Chondrocyte (in vitro differentiated cells): ENCODE results near the gene LRRC10B. TPM values are rescaled to one million over a fixed set of nuclear protein-coding genes. Genes with fewer than 3 reads are reported as not detected.
A peak's percentile ranks its signal among the peaks of the same experiment; 100 is the strongest.

Experiments used
- DNase-seq: peaks from one replicate; pipeline ENCODE4 v3.0.0; 2021; ENCODE audit warnings: mixed read lengths, low spot score
- H3K27ac Mint-ChIP-seq: one replicate; pipeline ENCODE4 v1.8.0; 2021; ENCODE audit warnings: mild to moderate bottlenecking, moderate library complexity, mixed read lengths; ENCODE audit not compliant: unreplicated experiment
- H3K27me3 Mint-ChIP-seq: 2 replicates; pipeline ENCODE4 v1.8.0; 2021; ENCODE audit warnings: low read depth, mixed read lengths
- H3K36me3 Mint-ChIP-seq: 2 replicates; pipeline ENCODE4 v1.8.0; 2021; ENCODE audit warnings: low read depth, mixed read lengths
- H3K4me1 Mint-ChIP-seq: 2 replicates; pipeline ENCODE4 v1.8.0; 2021; ENCODE audit warnings: low read depth, mild to moderate bottlenecking, mixed read lengths
- H3K4me3 Mint-ChIP-seq: one replicate; pipeline ENCODE4 v1.8.0; 2021; ENCODE audit warnings: mild to moderate bottlenecking, moderate library complexity, mixed read lengths; ENCODE audit not compliant: unreplicated experiment
- H3K9me3 Mint-ChIP-seq: 2 replicates; pipeline ENCODE4 v1.8.0; 2021; ENCODE audit warnings: low read depth, mixed read lengths
- CTCF ChIP-seq: fragments of 200-600 bp; sonication (generic); IDR thresholded peaks from 2 replicates; pipeline ENCODE4 v1.5.0; 2021; ENCODE audit warnings: antibody characterized with exemption, mild to moderate bottlenecking, moderate library complexity
- total RNA-seq: library from RNA; stranded (reverse); gene quantifications from 3 replicates; pipeline ENCODE4 v1.2.1, GENCODE V29; 2021

LRRC10B gene
- total RNA-seq, 1 donor from 2014 or later, result 0.10 TPM

GRCh38 chr11:61533039-61533375 is 24.5 kb downstream of the LRRC10B start:
- Mint-ChIP-seq H3K4me1 (no peaks in the 10 kb centered on the region), H3K4me3 (no peak overlapping the region), H3K27me3 (peaks cover 42% of the 10 kb centered on the region), H3K9me3 (no peaks in the 10 kb centered on the region), H3K27ac (no peak overlapping the region), H3K36me3 (no peaks in the 10 kb centered on the region)
- peak; percentile 91 for DNase-seq
- no peak for TF ChIP-seq CTCF

GRCh38 chr11:61533401-61533800 is 24.9 kb downstream of the LRRC10B start:
- no peaks in the 10 kb centered on the region for H3K36me3 Mint-ChIP-seq
- no peak for TF ChIP-seq CTCF
- DNase-seq, result no peak
- H3K9me3 Mint-ChIP-seq, result no peaks in the 10 kb centered on the region
- H3K4me1 Mint-ChIP-seq, result no peaks in the 10 kb centered on the region
- peaks cover 43% of the 10 kb centered on the region for H3K27me3 Mint-ChIP-seq
- H3K27ac Mint-ChIP-seq, result no peak overlapping the region
- H3K4me3 Mint-ChIP-seq, result no peak overlapping the region

GRCh38 chr11:61534025-61534932 is 25.7 kb downstream of the LRRC10B start:
- TF ChIP-seq CTCF, result no peak
- no peak for DNase-seq
- Mint-ChIP-seq H3K4me1 (no peaks in the 10 kb centered on the region), H3K9me3 (no peaks in the 10 kb centered on the region), H3K4me3 (no peak overlapping the region), H3K27me3 (peaks cover 41% of the 10 kb centered on the region), H3K36me3 (no peaks in the 10 kb centered on the region), H3K27ac (no peak overlapping the region)

- DNase-seq, result no peak
- Mint-ChIP-seq H3K4me1 (peaks cover 4% of the 10 kb centered on the region), H3K36me3 (no peaks in the 10 kb centered on the region), H3K9me3 (no peaks in the 10 kb centered on the region), H3K27me3 (peaks cover 42% of the 10 kb centered on the region), H3K27ac (no peak overlapping the region), H3K4me3 (no peak overlapping the region)
- TF ChIP-seq CTCF, result no peak
These were observed 26.6 kb downstream of the LRRC10B start for GRCh38 chr11:61534933-61535839.

GRCh38 chr11:61535998-61536675 is 27.6 kb downstream of the LRRC10B start:
- H3K27ac Mint-ChIP-seq, result no peak overlapping the region
- peak; percentile 90 for DNase-seq
- no peak overlapping the region for H3K4me3 Mint-ChIP-seq
- no peaks in the 10 kb centered on the region for H3K9me3 Mint-ChIP-seq
- TF ChIP-seq CTCF, result no peak
- peaks cover 43% of the 10 kb centered on the region for H3K27me3 Mint-ChIP-seq
- peaks cover 4% of the 10 kb centered on the region for H3K4me1 Mint-ChIP-seq
- no peaks in the 10 kb centered on the region for H3K36me3 Mint-ChIP-seq
